ENCODE results near the gene KDM8. TPM values are rescaled to one million over a fixed set of nuclear protein-coding genes. Genes with fewer than 3 reads are reported as not detected.
"Not testable (repeated sequence)": the region's sequence is repeated elsewhere in the genome, so short reads cannot be mapped to it uniquely, and the experiment has no call there.

Gene KDM8
- total RNA-seq, 1 donor from 2014 or later = 1.8 TPM

- no peaks in the 10 kb centered on the region for H3K27me3 ChIP-seq (ENCODE audit: control insufficient read depth, insufficient read depth, low read length)
- no peaks in the 10 kb centered on the region for H3K36me3 ChIP-seq (ENCODE audit: control insufficient read depth, insufficient read depth, low read length)
- TF ChIP-seq CTCF (IDR thresholded peaks at IDR 0.05; ENCODE audit: insufficient read depth, low read length, severe bottlenecking) = no peak
- DNase-seq (ENCODE audit: low read depth) = no peak
- FAIRE-seq = no peak
- H3K4me3 ChIP-seq (ENCODE audit: low read depth, low read length) = no peak overlapping the region
These were observed 40.5 kb downstream of the KDM8 start for GRCh38 chr16:27243725-27244362.

GRCh38 chr16:27244363-27244755, 41.0 kb downstream of the KDM8 start:
- H3K4me3 ChIP-seq (ENCODE audit: low read depth, low read length) = no peak overlapping the region
- no peaks in the 10 kb centered on the region for H3K36me3 ChIP-seq (ENCODE audit: control insufficient read depth, insufficient read depth, low read length)
- no peaks in the 10 kb centered on the region for H3K27me3 ChIP-seq (ENCODE audit: control insufficient read depth, insufficient read depth, low read length)
- DNase-seq (ENCODE audit: low read depth) (no peak), FAIRE-seq (no peak)
- TF ChIP-seq CTCF (IDR thresholded peaks at IDR 0.05; ENCODE audit: insufficient read depth, low read length, severe bottlenecking) = no peak

- TF ChIP-seq CTCF (IDR thresholded peaks at IDR 0.05; ENCODE audit: insufficient read depth, low read length, severe bottlenecking) = no peak
- DNase-seq (ENCODE audit: low read depth) (peak; percentile 96), FAIRE-seq (no peak)
- Histone ChIP-seq H3K27me3 (ENCODE audit: control insufficient read depth, insufficient read depth, low read length) (no peaks in the 10 kb centered on the region), H3K36me3 (ENCODE audit: control insufficient read depth, insufficient read depth, low read length) (no peaks in the 10 kb centered on the region), H3K4me3 (ENCODE audit: low read depth, low read length) (no peak overlapping the region)
These were observed 42.2 kb downstream of the KDM8 start for GRCh38 chr16:27245276-27246172.

GRCh38 chr16:27246439-27246838, 43.1 kb downstream of the KDM8 start:
- Histone ChIP-seq H3K4me3 (ENCODE audit: low read depth, low read length) (no peak overlapping the region), H3K36me3 (ENCODE audit: control insufficient read depth, insufficient read depth, low read length) (no peaks in the 10 kb centered on the region), H3K27me3 (ENCODE audit: control insufficient read depth, insufficient read depth, low read length) (no peaks in the 10 kb centered on the region)
- no peak for TF ChIP-seq CTCF (IDR thresholded peaks at IDR 0.05; ENCODE audit: insufficient read depth, low read length, severe bottlenecking)
- DNase-seq (ENCODE audit: low read depth) (no peak), FAIRE-seq (no peak)

- not testable (repeated sequence) for H3K27me3 ChIP-seq (ENCODE audit: control insufficient read depth, insufficient read depth, low read length); FAIRE-seq; H3K4me3 ChIP-seq (ENCODE audit: low read depth, low read length); DNase-seq (ENCODE audit: low read depth); H3K36me3 ChIP-seq (ENCODE audit: control insufficient read depth, insufficient read depth, low read length)
These were observed 43.8 kb downstream of the KDM8 start for GRCh38 chr16:27247076-27247475.

GRCh38 chr16:27248036-27248435, 44.7 kb downstream of the KDM8 start:
- no peaks in the 10 kb centered on the region for H3K27me3 ChIP-seq (ENCODE audit: control insufficient read depth, insufficient read depth, low read length)
- FAIRE-seq (no peak), DNase-seq (ENCODE audit: low read depth) (peak; percentile 61)
- TF ChIP-seq CTCF (IDR thresholded peaks at IDR 0.05; ENCODE audit: insufficient read depth, low read length, severe bottlenecking) = no peak
- H3K36me3 ChIP-seq (ENCODE audit: control insufficient read depth, insufficient read depth, low read length) = no peaks in the 10 kb centered on the region
- no peak overlapping the region for H3K4me3 ChIP-seq (ENCODE audit: low read depth, low read length)

- FAIRE-seq; DNase-seq (ENCODE audit: low read depth); H3K4me3 ChIP-seq (ENCODE audit: low read depth, low read length); H3K36me3 ChIP-seq (ENCODE audit: control insufficient read depth, insufficient read depth, low read length); H3K27me3 ChIP-seq (ENCODE audit: control insufficient read depth, insufficient read depth, low read length): not testable (repeated sequence)
These were observed 45.6 kb downstream of the KDM8 start for GRCh38 chr16:27248886-27249285.

Measured in bronchial epithelial cell (primary cell).